ENCODE data around the gene UBR3.
"Not testable (repeated sequence)": the region's sequence is repeated elsewhere in the genome, so short reads cannot be mapped to it uniquely, and the experiment has no call there.

UBR3 gene

GRCh38 chr2:169853041-169853668 is 25.9 kb downstream of the UBR3 start:
- Histone ChIP-seq H3K36me3 (ENCODE audit: insufficient read depth, low read length) (no peaks in the 10 kb centered on the region; the same call in 1 of the 2 replicates), H3K9me3 (ENCODE audit: insufficient read depth, low read depth, low read length) (no peaks in the 10 kb centered on the region), H3K4me1 (ENCODE audit: insufficient read depth, low read length) (peaks cover 4% of the 10 kb centered on the region; the same call in 1 of the 2 replicates), H3K27me3 (ENCODE audit: insufficient read depth, low read length) (no peaks in the 10 kb centered on the region), H3K27ac (ENCODE audit: low read depth, low read length) (no peak overlapping the region), H3K9ac (ENCODE audit: low read depth, low read length) (no peak overlapping the region), H3K4me3 (ENCODE audit: low read length) (no peak overlapping the region)
- over 99% methylated on average over 4 of the region's 4 CpGs for WGBS

GRCh38 chr2:169855281-169856258 is 28.3 kb downstream of the UBR3 start:
- H3K4me1 ChIP-seq (ENCODE audit: insufficient read depth, low read length); H3K36me3 ChIP-seq (ENCODE audit: insufficient read depth, low read length); H3K27me3 ChIP-seq (ENCODE audit: insufficient read depth, low read length); H3K27ac ChIP-seq (ENCODE audit: low read depth, low read length); H3K4me3 ChIP-seq (ENCODE audit: low read length); H3K9ac ChIP-seq (ENCODE audit: low read depth, low read length); H3K9me3 ChIP-seq (ENCODE audit: insufficient read depth, low read depth, low read length): not testable (repeated sequence)
- WGBS = 93% methylated on average over 39 of the region's 42 CpGs

GRCh38 chr2:169859423-169859822 is 32.2 kb downstream of the UBR3 start:
- no peaks in the 10 kb centered on the region for H3K27me3 ChIP-seq (ENCODE audit: insufficient read depth, low read length)
- H3K9ac ChIP-seq (ENCODE audit: low read depth, low read length) = no peak overlapping the region
- no peak overlapping the region for H3K27ac ChIP-seq (ENCODE audit: low read depth, low read length)
- H3K4me3 ChIP-seq (ENCODE audit: low read length) = no peak overlapping the region
- no peaks in the 10 kb centered on the region; the same call in 1 of the 2 replicates for H3K36me3 ChIP-seq (ENCODE audit: insufficient read depth, low read length)
- H3K4me1 ChIP-seq (ENCODE audit: insufficient read depth, low read length) = peaks cover 16% of the 10 kb centered on the region
- 94% methylated on average over 4 of the region's 4 CpGs for WGBS
- no peaks in the 10 kb centered on the region for H3K9me3 ChIP-seq (ENCODE audit: insufficient read depth, low read depth, low read length)

GRCh38 chr2:169860149-169860548 is 32.9 kb downstream of the UBR3 start:
- WGBS = 96% methylated on average over 4 of the region's 4 CpGs

GRCh38 chr2:169862816-169863215 is 35.6 kb downstream of the UBR3 start:
- H3K4me3 ChIP-seq (ENCODE audit: low read length) = no peak overlapping the region
- no peaks in the 10 kb centered on the region for H3K9me3 ChIP-seq (ENCODE audit: insufficient read depth, low read depth, low read length)
- H3K9ac ChIP-seq (ENCODE audit: low read depth, low read length) = no peak overlapping the region
- no peak overlapping the region for H3K27ac ChIP-seq (ENCODE audit: low read depth, low read length)
- H3K36me3 ChIP-seq (ENCODE audit: insufficient read depth, low read length) = no peaks in the 10 kb centered on the region
- no peaks in the 10 kb centered on the region for H3K27me3 ChIP-seq (ENCODE audit: insufficient read depth, low read length)
- peaks cover 20% of the 10 kb centered on the region for H3K4me1 ChIP-seq (ENCODE audit: insufficient read depth, low read length)
- WGBS = 81% methylated on average over 2 of the region's 2 CpGs

More at GRCh38 chr2:169860149-169860548, 32.9 kb downstream of the UBR3 start:
- H3K27me3 ChIP-seq (ENCODE audit: insufficient read depth, low read length) = no peaks in the 10 kb centered on the region
- H3K36me3 ChIP-seq (ENCODE audit: insufficient read depth, low read length) = no peaks in the 10 kb centered on the region
- peaks cover 12% of the 10 kb centered on the region for H3K4me1 ChIP-seq (ENCODE audit: insufficient read depth, low read length)
- H3K4me3 ChIP-seq (ENCODE audit: low read length) = no peak overlapping the region
- no peaks in the 10 kb centered on the region for H3K9me3 ChIP-seq (ENCODE audit: insufficient read depth, low read depth, low read length)
- no peak overlapping the region for H3K27ac ChIP-seq (ENCODE audit: low read depth, low read length)
- no peak overlapping the region for H3K9ac ChIP-seq (ENCODE audit: low read depth, low read length)

GRCh38 chr2:169865492-169865891 is 38.2 kb downstream of the UBR3 start:
- 96% methylated on average over 2 of the region's 2 CpGs for WGBS
- no peaks in the 10 kb centered on the region for H3K9me3 ChIP-seq (ENCODE audit: insufficient read depth, low read depth, low read length)

GRCh38 chr2:169866230-169866629 is 39.0 kb downstream of the UBR3 start:
- H3K27ac ChIP-seq (ENCODE audit: low read depth, low read length); H3K36me3 ChIP-seq (ENCODE audit: insufficient read depth, low read length); H3K9ac ChIP-seq (ENCODE audit: low read depth, low read length); H3K27me3 ChIP-seq (ENCODE audit: insufficient read depth, low read length); H3K9me3 ChIP-seq (ENCODE audit: insufficient read depth, low read depth, low read length); H3K4me3 ChIP-seq (ENCODE audit: low read length): not testable (repeated sequence)
- peaks cover 28% of the 10 kb centered on the region for H3K4me1 ChIP-seq (ENCODE audit: insufficient read depth, low read length)
- 97% methylated on average over 6 of the region's 6 CpGs for WGBS

More at GRCh38 chr2:169865492-169865891, 38.2 kb downstream of the UBR3 start:
- Histone ChIP-seq H3K4me1 (ENCODE audit: insufficient read depth, low read length) (peaks cover 28% of the 10 kb centered on the region), H3K4me3 (ENCODE audit: low read length) (no peak overlapping the region), H3K27me3 (ENCODE audit: insufficient read depth, low read length) (no peaks in the 10 kb centered on the region), H3K27ac (ENCODE audit: low read depth, low read length) (no peak overlapping the region), H3K36me3 (ENCODE audit: insufficient read depth, low read length) (no peaks in the 10 kb centered on the region), H3K9ac (ENCODE audit: low read depth, low read length) (no peak overlapping the region)

- Histone ChIP-seq H3K27ac (ENCODE audit: low read depth, low read length) (no peak overlapping the region), H3K9me3 (ENCODE audit: insufficient read depth, low read depth, low read length) (no peaks in the 10 kb centered on the region), H3K27me3 (ENCODE audit: insufficient read depth, low read length) (no peaks in the 10 kb centered on the region), H3K36me3 (ENCODE audit: insufficient read depth, low read length) (no peaks in the 10 kb centered on the region), H3K9ac (ENCODE audit: low read depth, low read length) (no peak overlapping the region), H3K4me3 (ENCODE audit: low read length) (no peak overlapping the region), H3K4me1 (ENCODE audit: insufficient read depth, low read length) (peaks cover 27% of the 10 kb centered on the region)
- WGBS = 78% methylated on average over 3 of the region's 3 CpGs
Observed at GRCh38 chr2:169867579-169867978, 40.3 kb downstream of the UBR3 start.

- no peaks in the 10 kb centered on the region for H3K36me3 ChIP-seq (ENCODE audit: insufficient read depth, low read length)
- WGBS = 93% methylated on average over 7 of the region's 7 CpGs
- H3K9me3 ChIP-seq (ENCODE audit: insufficient read depth, low read depth, low read length) = no peaks in the 10 kb centered on the region
- peaks cover 17% of the 10 kb centered on the region for H3K4me1 ChIP-seq (ENCODE audit: insufficient read depth, low read length)
- no peak overlapping the region for H3K27ac ChIP-seq (ENCODE audit: low read depth, low read length)
- no peak overlapping the region for H3K4me3 ChIP-seq (ENCODE audit: low read length)
- H3K9ac ChIP-seq (ENCODE audit: low read depth, low read length) = no peak overlapping the region
- no peaks in the 10 kb centered on the region for H3K27me3 ChIP-seq (ENCODE audit: insufficient read depth, low read length)
Observed at GRCh38 chr2:169868951-169869350, 41.7 kb downstream of the UBR3 start.

- H3K9ac ChIP-seq (ENCODE audit: low read depth, low read length); H3K27me3 ChIP-seq (ENCODE audit: insufficient read depth, low read length); H3K9me3 ChIP-seq (ENCODE audit: insufficient read depth, low read depth, low read length); H3K4me3 ChIP-seq (ENCODE audit: low read length); H3K36me3 ChIP-seq (ENCODE audit: insufficient read depth, low read length); H3K27ac ChIP-seq (ENCODE audit: low read depth, low read length): not testable (repeated sequence)
- peaks cover 17% of the 10 kb centered on the region for H3K4me1 ChIP-seq (ENCODE audit: insufficient read depth, low read length)
- WGBS = 89% methylated on average over 8 of the region's 9 CpGs
Observed at GRCh38 chr2:169871369-169871768, 44.1 kb downstream of the UBR3 start.

GRCh38 chr2:169871994-169872393 is 44.7 kb downstream of the UBR3 start:
- Histone ChIP-seq H3K36me3 (ENCODE audit: insufficient read depth, low read length) (peaks cover 4% of the 10 kb centered on the region; the same call in 1 of the 2 replicates), H3K4me1 (ENCODE audit: insufficient read depth, low read length) (peaks cover 17% of the 10 kb centered on the region), H3K9ac (ENCODE audit: low read depth, low read length) (no peak overlapping the region), H3K27me3 (ENCODE audit: insufficient read depth, low read length) (no peaks in the 10 kb centered on the region), H3K9me3 (ENCODE audit: insufficient read depth, low read depth, low read length) (no peaks in the 10 kb centered on the region), H3K27ac (ENCODE audit: low read depth, low read length) (no peak overlapping the region), H3K4me3 (ENCODE audit: low read length) (no peak overlapping the region)
- no CpG with 5 or more reads among the region's 1 CpG for WGBS

Data from HUES64 (cell line).